Loucy (cell line): ENCODE data around the gene COL6A5.

Experiments used
- H2AFZ ChIP-seq: fragments of 200-600 bp; sonication (generic); 2 replicates; pipeline ENCODE4 v1.6.0; 2016; ENCODE audit warnings: antibody characterized with exemption, mild to moderate bottlenecking, low read length, moderate library complexity
- H3F3A ChIP-seq: fragments of 200-600 bp; 2 replicates; pipeline ENCODE4 v1.6.0; 2016; ENCODE audit warnings: antibody characterized with exemption, low read depth, mild to moderate bottlenecking
- H3K27me3 ChIP-seq: fragments of 200-600 bp; sonication (generic); 2 replicates; pipeline ENCODE4 v1.6.1; 2014; ENCODE audit warnings: low read length, mild to moderate bottlenecking; ENCODE audit not compliant: insufficient read depth, poor library complexity, severe bottlenecking
- H3K36me3 ChIP-seq: fragments of 200-600 bp; sonication (generic); 2 replicates; pipeline ENCODE4 v1.6.1; 2016; ENCODE audit warnings: low read length; ENCODE audit not compliant: insufficient read depth
- H3K4me1 ChIP-seq: fragments of 200-600 bp; sonication (generic); 2 replicates; pipeline ENCODE4 v1.5.1; 2014; ENCODE audit warnings: low read length, mild to moderate bottlenecking; ENCODE audit not compliant: insufficient read depth, poor library complexity, severe bottlenecking
- H3K4me2 ChIP-seq: fragments of 200-600 bp; sonication (generic); 2 replicates; pipeline ENCODE4 v1.6.0; 2014; ENCODE audit warnings: antibody characterized with exemption, low read length, low read depth, mild to moderate bottlenecking; ENCODE audit not compliant: poor library complexity, severe bottlenecking
- H3K4me3 ChIP-seq: fragments of 200-600 bp; sonication (generic); 2 replicates; pipeline ENCODE4 v1.5.1; 2014; ENCODE audit warnings: low read length, mild to moderate bottlenecking, mixed read lengths; ENCODE audit not compliant: poor library complexity, severe bottlenecking
- H3K79me2 ChIP-seq: fragments of 200-600 bp; sonication (generic); 2 replicates; pipeline ENCODE4 v1.6.1; 2014; ENCODE audit warnings: low read length; ENCODE audit not compliant: insufficient read depth
- H3K9ac ChIP-seq: fragments of 200-600 bp; sonication (generic); 2 replicates; pipeline ENCODE4 v1.6.0; 2014; ENCODE audit warnings: mild to moderate bottlenecking, low read depth, low read length, moderate library complexity; ENCODE audit not compliant: poor library complexity, severe bottlenecking
- H3K9me2 ChIP-seq: fragments of 200-600 bp; sonication (generic); replicated peaks from 2 replicates; pipeline ENCODE4 v1.6.1; 2016; ENCODE audit warnings: low read depth, low read length, mixed read lengths
- H3K9me3 ChIP-seq: fragments of 200-600 bp; sonication (generic); 2 replicates; pipeline ENCODE4 v1.6.1; 2014; ENCODE audit warnings: mild to moderate bottlenecking, antibody characterized with exemption, low read length, low read depth; ENCODE audit not compliant: insufficient read depth
- H4K20me1 ChIP-seq: fragments of 200-600 bp; sonication (generic); 2 replicates; pipeline ENCODE4 v1.6.0; 2014; ENCODE audit warnings: antibody characterized with exemption, low read length, mild to moderate bottlenecking; ENCODE audit not compliant: insufficient read depth, poor library complexity, severe bottlenecking
- CTCF ChIP-seq: fragments of 200-600 bp; sonication (generic); conservative IDR thresholded peaks from 2 replicates; pipeline ENCODE4 v1.5.1; 2014; ENCODE audit warnings: mild to moderate bottlenecking, antibody characterized with exemption, low read length
- EZH2phosphoT487 ChIP-seq: fragments of 200-600 bp; IDR thresholded peaks from 2 replicates; pipeline ENCODE4 v1.6.1; 2018; ENCODE audit warnings: antibody characterized with exemption, mild to moderate bottlenecking, moderate library complexity, borderline replicate concordance

COL6A5 gene

GRCh38 chr3:130491431-130491830 lies 146.0 kb downstream of the COL6A5 start:
- H3K79me2 ChIP-seq = no peaks in the 10 kb centered on the region
- no peaks in the 10 kb centered on the region for H3F3A ChIP-seq
- no peaks in the 10 kb centered on the region for H3K9me3 ChIP-seq
- no peaks in the 10 kb centered on the region for H3K4me1 ChIP-seq
- H3K4me3 ChIP-seq = no peak overlapping the region
- no peaks in the 10 kb centered on the region for H3K27me3 ChIP-seq
- H3K9me2 ChIP-seq = 0 out of 2 replicates have a peak, but pooled peaks cover 5% of the 10 kb centered on the region
- H3K36me3 ChIP-seq = no peaks in the 10 kb centered on the region
- no peak overlapping the region for H2AFZ ChIP-seq
- no peak overlapping the region for H3K4me2 ChIP-seq
- no peaks in the 10 kb centered on the region for H4K20me1 ChIP-seq
- TF ChIP-seq EZH2phosphoT487 (no peak), CTCF (no peak)
- no peak overlapping the region for H3K9ac ChIP-seq

GRCh38 chr3:130504701-130505100 lies 159.2 kb downstream of the COL6A5 start:
- Histone ChIP-seq H2AFZ (no peak overlapping the region), H3K9me2 (no peaks in the 10 kb centered on the region), H3K4me2 (no peak overlapping the region), H3K79me2 (no peaks in the 10 kb centered on the region), H3K9ac (no peak overlapping the region), H3K27me3 (no peaks in the 10 kb centered on the region), H3K36me3 (no peaks in the 10 kb centered on the region), H3F3A (no peaks in the 10 kb centered on the region), H3K9me3 (no peaks in the 10 kb centered on the region), H3K4me3 (no peak overlapping the region), H4K20me1 (no peaks in the 10 kb centered on the region), H3K4me1 (no peaks in the 10 kb centered on the region)
- no peak for TF ChIP-seq CTCF
- no peak for TF ChIP-seq EZH2phosphoT487

GRCh38 chr3:130506031-130506430 lies 160.6 kb downstream of the COL6A5 start:
- Histone ChIP-seq H3K27me3 (no peaks in the 10 kb centered on the region), H3K79me2 (no peaks in the 10 kb centered on the region), H3K4me2 (no peak overlapping the region), H4K20me1 (no peaks in the 10 kb centered on the region), H3F3A (no peaks in the 10 kb centered on the region), H3K36me3 (no peaks in the 10 kb centered on the region), H3K9me3 (no peaks in the 10 kb centered on the region), H3K4me3 (no peak overlapping the region), H3K9me2 (no peaks in the 10 kb centered on the region), H3K9ac (no peak overlapping the region), H2AFZ (no peak overlapping the region), H3K4me1 (no peaks in the 10 kb centered on the region)
- TF ChIP-seq EZH2phosphoT487 (no peak), CTCF (no peak)
